HepG2 (cell line): Measurements from ENCODE around the gene NIN.
"Not testable (repeated sequence)": the region's sequence is repeated elsewhere in the genome, so short reads cannot be mapped to it uniquely, and the experiment has no call there.

ENCODE experiments used
- CTCF ChIP-seq: sonication (generic); formaldehyde crosslinking; IDR thresholded peaks from 2 replicates; pipeline ENCODE4 v1.5.0; 2020; ENCODE audit warnings: mild to moderate bottlenecking, missing genetic modification reagents, moderate library complexity
- ELF4 ChIP-seq: sonication (generic); formaldehyde crosslinking; IDR thresholded peaks from 2 replicates; pipeline ENCODE4 v1.5.0; 2020; ENCODE audit warnings: missing genetic modification reagents, mild to moderate bottlenecking, moderate library complexity, borderline replicate concordance
- NCOR1 ChIP-seq: fragments of 200-600 bp; sonication (generic); IDR thresholded peaks from 2 replicates; pipeline ENCODE4 v1.7.0; 2017; ENCODE audit warnings: antibody characterized with exemption, low read length, borderline replicate concordance
- REPIN1 ChIP-seq: sonication (generic); formaldehyde crosslinking; IDR thresholded peaks from 2 replicates; pipeline ENCODE4 v1.8.0; 2022; ENCODE audit warnings: missing genetic modification reagents, low read depth, mild to moderate bottlenecking, borderline replicate concordance
- SNRNP70 ChIP-seq: fragments of 200-400 bp; formaldehyde crosslinking; IDR thresholded peaks from 2 replicates; pipeline ENCODE4 v1.6.1; 2017; ENCODE audit warnings: mild to moderate bottlenecking, low read depth, low read length, moderate library complexity
- TAF1 ChIP-seq: sonication (generic); formaldehyde crosslinking; IDR thresholded peaks from 2 replicates; pipeline ENCODE4 v1.4.0; 2020; ENCODE audit warnings: missing genetic modification reagents
- ZNF317 ChIP-seq: sonication (generic); formaldehyde crosslinking; IDR thresholded peaks from 2 replicates; pipeline ENCODE4 v1.5.0; 2020; ENCODE audit warnings: mild to moderate bottlenecking, missing genetic modification reagents
- ZNF766 ChIP-seq: sonication (generic); formaldehyde crosslinking; IDR thresholded peaks from 2 replicates; pipeline ENCODE4 v1.5.0; 2020; ENCODE audit warnings: missing genetic modification reagents, borderline replicate concordance

GRCh38 chr14:50815526-50815925, 15.4 kb downstream of the NIN start:
- TF ChIP-seq REPIN1 (CRISPR knock-in tag); SNRNP70; ZNF766 (CRISPR knock-in tag); NCOR1; CTCF (CRISPR knock-in tag); TAF1 (CRISPR knock-in tag); ELF4; ZNF317 (CRISPR knock-in tag): not testable (repeated sequence)
